SK-N-SH (cell line): ENCODE data around the gene ZCCHC2. TPM values are rescaled to one million over a fixed set of nuclear protein-coding genes. Genes with fewer than 3 reads are reported as not detected.

ENCODE experiments used
- CTCF ChIA-PET: fragments of 300-600, 350-600 bp; formaldehyde crosslinking; extraction: SDS; loops from one replicate; lab custom pipeline; 2021; lab: Yijun Ruan, JAX
- POLR2A ChIA-PET: fragments of 350-600 bp; sonication (Branson Sonifier 250); formaldehyde crosslinking; extraction: SDS; loops from one replicate; lab custom pipeline; 2020; ENCODE audit warnings: antibody characterized with exemption, inconsistent platforms; lab: Yijun Ruan, JAX
- DNase-seq: peaks from one replicate; pipeline ENCODE4 v3.0.0; 2012
- H2AFZ ChIP-seq: fragments of 200-600 bp; sonication (generic); 2 replicates; pipeline ENCODE4 v1.8.1; 2016; ENCODE audit warnings: antibody characterized with exemption, mild to moderate bottlenecking, low read depth
- H3F3A ChIP-seq: fragments of 200-600 bp; sonication (generic); replicated peaks from 2 replicates; pipeline ENCODE3; 2016; ENCODE audit warnings: antibody characterized with exemption, mild to moderate bottlenecking; ENCODE audit not compliant: insufficient read depth
- H3K27ac ChIP-seq, 2 experiments: fragments of 200-500 bp in 1 of 2; fragments of 200-600 bp in 1 of 2; sonication (Bioruptor generic) in 1 of 2; sonication (generic), shearing (Covaris generic) in 1 of 2; 2 replicates each; pipeline versions ENCODE4 v1.5.1 to v1.6.1; 2014 to 2016; ENCODE audit warnings: low read depth in 2 of 2, inconsistent platforms in 1 of 2, low read length in 1 of 2, mild to moderate bottlenecking in 1 of 2, mixed read lengths in 1 of 2
- H3K27me3 ChIP-seq: fragments of 200-600 bp; sonication (generic), shearing (Covaris generic); 2 replicates; pipeline ENCODE4 v1.6.1; 2016; ENCODE audit warnings: mixed run types; ENCODE audit not compliant: insufficient read depth
- H3K36me3 ChIP-seq, 2 experiments: fragments of 200-500 bp in 1 of 2; fragments of 200-600 bp in 1 of 2; sonication (Bioruptor generic) in 1 of 2; sonication (generic) in 1 of 2; replicated peaks in 1 of 2; 2 replicates each; pipeline versions ENCODE3 to v1.5.1; 2014 to 2016; ENCODE audit warnings: low read length in 1 of 2, mild to moderate bottlenecking in 1 of 2; ENCODE audit not compliant: insufficient read depth in 2 of 2, control insufficient read depth in 1 of 2
- H3K4me1 ChIP-seq, 2 experiments: fragments of 200-500 bp in 1 of 2; fragments of 200-600 bp in 1 of 2; sonication (Bioruptor generic) in 1 of 2; sonication (generic), shearing (Covaris generic) in 1 of 2; 2 replicates each; pipeline versions ENCODE4 v1.5.1 to v1.6.1; 2014 to 2016; ENCODE audit warnings: low read depth in 1 of 2, low read length in 1 of 2, mixed run types in 1 of 2; ENCODE audit not compliant: insufficient read depth in 2 of 2, control insufficient read depth in 1 of 2
- H3K4me2 ChIP-seq: fragments of 200-600 bp; sonication (generic), shearing (Covaris generic); 2 replicates; pipeline ENCODE4 v1.6.1; 2017; ENCODE audit warnings: mixed run types
- H3K4me3 ChIP-seq, 2 experiments: fragments of 200-500 bp in 1 of 2; fragments of 200-600 bp in 1 of 2; sonication (Bioruptor generic) in 1 of 2; sonication (generic), shearing (Covaris generic) in 1 of 2; 2 replicates each; pipeline versions ENCODE4 v1.5.1 to v1.8.1; 2014 to 2016; ENCODE audit warnings: low read depth in 2 of 2, inconsistent platforms in 1 of 2, low read length in 1 of 2, mild to moderate bottlenecking in 1 of 2, mixed read lengths in 1 of 2, moderate library complexity in 1 of 2
- H3K79me2 ChIP-seq: fragments of 200-600 bp; sonication (generic); 2 replicates; pipeline ENCODE4 v1.8.1; 2017; ENCODE audit warnings: mild to moderate bottlenecking; ENCODE audit not compliant: insufficient read depth
- H3K9ac ChIP-seq: fragments of 200-600 bp; sonication (generic); 2 replicates; pipeline ENCODE4 v1.6.1; 2017; ENCODE audit warnings: mixed run types
- H3K9me2 ChIP-seq: fragments of 200-600 bp; sonication (generic); 2 replicates; pipeline ENCODE4 v1.6.1; 2017; ENCODE audit warnings: mixed run types
- H3K9me3 ChIP-seq: fragments of 200-600 bp; sonication (generic); 2 replicates; pipeline ENCODE4 v1.6.1; 2017; ENCODE audit warnings: mixed run types, mild to moderate bottlenecking, moderate library complexity
- H4K20me1 ChIP-seq: fragments of 200-600 bp; sonication (generic); 2 replicates; pipeline ENCODE4 v1.6.1; 2017; ENCODE audit warnings: mild to moderate bottlenecking, mixed run types; ENCODE audit not compliant: insufficient read depth
- CHD2 ChIP-seq: fragments of 150-350 bp; IDR thresholded peaks from 2 replicates; pipeline ENCODE4 v1.6.1; 2018; ENCODE audit warnings: low read length; ENCODE audit not compliant: partially characterized antibody
- CTCF ChIP-seq: fragments of 200-600 bp; sonication (generic); IDR thresholded peaks from 2 replicates; pipeline ENCODE4 v1.6.1; 2017; ENCODE audit warnings: antibody characterized with exemption, mild to moderate bottlenecking, moderate library complexity
- EP300 ChIP-seq, 2 experiments: IDR thresholded peaks; 2 replicates each; pipeline versions ENCODE4 v1.4.0 to v1.6.1; 2012; ENCODE audit warnings: borderline replicate concordance in 1 of 2, low read depth in 1 of 2, low read length in 1 of 2
- EZH2phosphoT487 ChIP-seq: fragments of 200-600 bp; sonication (generic); IDR thresholded peaks from 2 replicates; pipeline ENCODE4 v1.6.1; 2017; ENCODE audit warnings: low read depth, mixed run types, mild to moderate bottlenecking, antibody characterized with exemption, moderate library complexity, borderline replicate concordance
- FOXM1 ChIP-seq: IDR thresholded peaks from 2 replicates; pipeline ENCODE4 v1.4.0; 2012; ENCODE audit warnings: low read depth, mild to moderate bottlenecking
- NRF1 ChIP-seq: IDR thresholded peaks from 2 replicates; pipeline ENCODE4 v1.6.1; 2012; ENCODE audit warnings: low read depth, mild to moderate bottlenecking, low read length
- PBX3 ChIP-seq: IDR thresholded peaks from 2 replicates; pipeline ENCODE4; 2012
- POLR2AphosphoS5 ChIP-seq: IDR thresholded peaks from 2 replicates; pipeline ENCODE4 v1.6.1; 2012; ENCODE audit warnings: low read depth, low read length
- RAD21 ChIP-seq: IDR thresholded peaks from 2 replicates; pipeline ENCODE4 v1.6.1; 2012; ENCODE audit warnings: mild to moderate bottlenecking, low read length
- RCOR1 ChIP-seq: fragments of 150-350 bp; IDR thresholded peaks from 2 replicates; pipeline ENCODE4 v1.6.1; 2017; ENCODE audit warnings: antibody characterized with exemption, low read length
- REST ChIP-seq: IDR thresholded peaks from 2 replicates; pipeline ENCODE4 v1.6.1; 2012; ENCODE audit warnings: mild to moderate bottlenecking, low read depth, low read length, moderate library complexity
- TCF12 ChIP-seq: IDR thresholded peaks from 2 replicates; pipeline ENCODE4 v1.4.0; 2012
- USF1 ChIP-seq: IDR thresholded peaks from 2 replicates; pipeline ENCODE4 v1.4.0; 2012; ENCODE audit warnings: low read depth, borderline replicate concordance
- USF2 ChIP-seq: fragments of 150-350 bp; IDR thresholded peaks from 2 replicates; pipeline ENCODE4 v1.6.1; 2017; ENCODE audit warnings: antibody characterized with exemption, low read length, low read depth, borderline replicate concordance
- WGBS: methylation state at CpG from one replicate; pipeline ENCODE4 v1.1.6; 2017; ENCODE audit warnings: low lambda C conversion rate; 5-methylcytosine and 5-hydroxymethylcytosine counted together
- polyA plus RNA-seq, 3 experiments: library from polyadenylated mRNA; depleted of rRNA; stranded (reverse); fragments of >200 nt; gene quantifications; 2 replicates each; pipeline ENCODE4 v1.2.3, GENCODE V29; 2012

ZCCHC2 gene
- polyA plus RNA-seq, 1 of the 3 experiments (the other 2 are of a cell fraction) = 7.3 TPM

GRCh38 chr18:62556397-62556796, 33.6 kb downstream of the ZCCHC2 start:
- DNase-seq = no peak
- Histone ChIP-seq H3K4me1 (peaks cover 0 to 12% of the 10 kb centered on the region in 2 experiments; a peak in 1 of 4 replicates), H3K4me3 (no peak overlapping the region), H2AFZ (no peak overlapping the region), H3K9me2 (no peaks in the 10 kb centered on the region), H3K4me2 (no peak overlapping the region), H3K9me3 (no peaks in the 10 kb centered on the region), H3K27ac (no peak overlapping the region), H4K20me1 (no peaks in the 10 kb centered on the region), H3K9ac (no peak overlapping the region), H3F3A (peaks cover 7% of the 10 kb centered on the region), H3K36me3 (peaks cover 23 to 51% of the 10 kb centered on the region in 2 experiments), H3K27me3 (no peaks in the 10 kb centered on the region), H3K79me2 (no peaks in the 10 kb centered on the region)
- no peak for TF ChIP-seq PBX3
- no peak for TF ChIP-seq TCF12
- TF ChIP-seq POLR2AphosphoS5 = no peak
- no peak for TF ChIP-seq NRF1
- TF ChIP-seq USF1 = no peak
- no peak for TF ChIP-seq RCOR1
- no peak for TF ChIP-seq CTCF
- TF ChIP-seq RAD21 = no peak
- no peak for TF ChIP-seq REST
- no peak for TF ChIP-seq CHD2
- no peak for TF ChIP-seq FOXM1
- TF ChIP-seq EP300 (IDR thresholded peaks at IDR 0.05; ENCODE audit: borderline replicate concordance in 1 of 2, low read depth in 1 of 2, low read length in 1 of 2) = no peak
- TF ChIP-seq EZH2phosphoT487 = no peak
- TF ChIP-seq USF2 = no peak
- CTCF ChIA-PET = interaction anchor here (0.6 to 0.8 kb wide), 2 partner anchors 28 to 30 kb away, joined by 3 to 5 read pairs; no protein-coding TSS in a partner anchor
- POLR2A ChIA-PET = no interaction called here
- WGBS = 94% methylated on average over 4 of the region's 4 CpGs
